HepG2 (cell line): Measurements from ENCODE around the gene DGKD. TPM values are rescaled to one million over a fixed set of nuclear protein-coding genes. Genes with fewer than 3 reads are reported as not detected.

Experiments used
- AGO1 ChIP-seq: fragments of 200-400 bp; formaldehyde crosslinking; IDR thresholded peaks from 2 replicates; pipeline ENCODE4 v1.6.1; 2017; ENCODE audit warnings: mild to moderate bottlenecking, low read depth, low read length, moderate library complexity; ENCODE audit not compliant: poor library complexity, severe bottlenecking
- FOSL1 ChIP-seq: sonication (generic); formaldehyde crosslinking; IDR thresholded peaks from 2 replicates; pipeline ENCODE4 v1.9.0; 2021; ENCODE audit warnings: missing genetic modification reagents, borderline replicate concordance
- GTF3A ChIP-seq: sonication (generic); formaldehyde crosslinking; conservative IDR thresholded peaks from 2 replicates; pipeline ENCODE4 v1.4.0; 2020; ENCODE audit warnings: mild to moderate bottlenecking, missing genetic modification reagents
- HDAC6 ChIP-seq: fragments of 200-600 bp; sonication (generic); IDR thresholded peaks from 2 replicates; pipeline ENCODE4 v1.7.0; 2017; ENCODE audit warnings: mild to moderate bottlenecking, antibody characterized with exemption, low read length, low read depth
- HIC2 ChIP-seq: sonication (generic); formaldehyde crosslinking; IDR thresholded peaks from 2 replicates; pipeline ENCODE4 v1.9.0; 2022; ENCODE audit warnings: low read depth, missing genetic modification reagents
- MED8 ChIP-seq: sonication (generic); formaldehyde crosslinking; IDR thresholded peaks from 2 replicates; pipeline ENCODE4 v1.8.1; 2023; ENCODE audit warnings: mild to moderate bottlenecking, missing genetic modification reagents; ENCODE audit not compliant: insufficient replicate concordance
- MXD1 ChIP-seq: sonication (generic); formaldehyde crosslinking; IDR thresholded peaks from 2 replicates; pipeline ENCODE4 v1.4.0; 2020; ENCODE audit warnings: mild to moderate bottlenecking, missing genetic modification reagents
- NFE2 ChIP-seq: sonication (generic); formaldehyde crosslinking; IDR thresholded peaks from 2 replicates; pipeline ENCODE4 v1.4.0; 2020; ENCODE audit warnings: missing genetic modification reagents
- SIX1 ChIP-seq: sonication (generic); formaldehyde crosslinking; IDR thresholded peaks from 2 replicates; pipeline ENCODE4 v1.4.0; 2020; ENCODE audit warnings: missing genetic modification reagents, borderline replicate concordance
- TAF1 ChIP-seq: sonication (generic); formaldehyde crosslinking; IDR thresholded peaks from 2 replicates; pipeline ENCODE4 v1.4.0; 2020; ENCODE audit warnings: missing genetic modification reagents
- ZBTB1 ChIP-seq: sonication (generic); formaldehyde crosslinking; IDR thresholded peaks from 2 replicates; pipeline ENCODE4 v1.4.0; 2020; ENCODE audit warnings: missing genetic modification reagents, borderline replicate concordance
- ZNF121 ChIP-seq: sonication (generic); formaldehyde crosslinking; IDR thresholded peaks from 2 replicates; pipeline ENCODE4 v1.5.0; 2020; ENCODE audit warnings: mild to moderate bottlenecking, missing genetic modification reagents
- ZNF24 ChIP-seq: fragments of 450-650 bp; IDR thresholded peaks from 2 replicates; pipeline ENCODE4 v1.6.1; 2017; ENCODE audit warnings: antibody characterized with exemption, mild to moderate bottlenecking
- ZNF746 ChIP-seq: sonication (generic); formaldehyde crosslinking; IDR thresholded peaks from 2 replicates; pipeline ENCODE4 v1.8.0; 2022; ENCODE audit warnings: mild to moderate bottlenecking, missing genetic modification reagents
- polyA plus RNA-seq, 8 experiments: library from polyadenylated mRNA; depleted of rRNA in 3 of 8; stranded (reverse) in 7 of 8; unstranded in 1 of 8; fragments of >200 nt; fragmentation: Illumina TruSeq in 4 of 8; extraction: Trizol in 4 of 8; gene quantifications; 2 replicates each; pipeline versions ENCODE4 v1.2.1 to v1.2.3, GENCODE V29; 2011 to 2016; ENCODE audit warnings: low read depth in 4 of 8, missing spikeins in 1 of 8, mixed read lengths in 1 of 8; ENCODE audit not compliant: insufficient read depth in 1 of 8
- total RNA-seq, 5 experiments: library from RNA; depleted of rRNA; stranded (reverse); fragments of >200 nt; fragmentation: Illumina TruSeq; extraction: Trizol; gene quantifications; 2 replicates each; pipeline ENCODE4 v1.2.3, GENCODE V29; 2016; ENCODE audit warnings: low read depth in 1 of 5
- TF ChIP-seq, protein P1 (sequence below): IDR thresholded peaks from 2 replicates; pipeline ENCODE4 v1.6.1; 2012; ENCODE audit warnings: low read depth, low read length, improper control_type of control experiment
- TF ChIP-seq, protein P2 (sequence below): sonication (generic); formaldehyde crosslinking; IDR thresholded peaks from 2 replicates; pipeline ENCODE4 v1.4.0; 2020; ENCODE audit warnings: missing genetic modification reagents, borderline replicate concordance
- TF ChIP-seq, protein P3 (sequence below): sonication (generic); formaldehyde crosslinking; conservative IDR thresholded peaks from 2 replicates; pipeline ENCODE4 v1.4.0; 2020; ENCODE audit warnings: missing genetic modification reagents

DGKD gene
- total and polyA plus RNA-seq, 2 of the 13 experiments (the other 11 are each of a cell fraction or from before 2014, with no cell fraction given), result 24.5 to 33.2 TPM

DNA sequence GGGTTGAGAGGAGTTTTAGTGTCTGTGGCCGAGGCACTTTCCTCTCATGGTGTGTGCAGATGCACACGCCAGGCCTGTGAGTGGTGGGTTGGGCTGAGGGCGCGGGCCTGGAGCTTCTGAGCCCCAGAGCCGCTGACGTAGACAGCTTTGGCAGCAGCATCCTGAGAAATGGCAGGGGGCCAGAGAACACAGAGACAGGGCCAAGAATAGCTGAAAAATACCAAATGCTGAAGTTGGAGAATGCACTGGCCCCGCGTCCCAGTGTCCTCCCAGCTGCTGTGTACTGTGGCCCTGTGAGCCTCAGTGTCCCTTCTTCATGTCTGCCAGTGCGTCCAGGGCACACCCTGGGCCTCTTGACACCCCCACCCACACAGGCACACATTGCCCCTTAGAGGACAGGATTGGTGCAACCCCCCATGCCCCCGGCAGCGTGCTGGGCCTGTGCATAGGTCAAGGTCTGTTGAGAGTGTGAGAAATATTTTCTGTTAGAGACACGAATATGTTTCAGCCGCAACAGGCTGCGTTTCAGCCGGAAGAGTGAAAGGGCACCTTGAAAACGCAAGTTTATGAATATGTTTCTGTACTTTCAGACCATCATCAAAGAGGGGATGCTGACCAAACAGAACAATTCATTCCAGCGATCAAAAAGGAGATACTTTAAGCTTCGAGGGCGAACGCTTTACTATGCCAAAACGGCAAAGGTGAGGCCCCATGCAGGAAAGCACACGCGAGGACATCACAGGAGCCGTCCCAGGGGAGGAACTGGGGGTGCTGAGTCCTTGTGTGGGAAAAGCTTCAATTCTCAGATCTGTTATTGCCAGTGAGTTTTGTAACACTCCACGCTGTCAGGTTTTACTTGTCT lies 33.6 kb downstream of the DGKD start (continued):
- TF ChIP-seq, protein P1, sequence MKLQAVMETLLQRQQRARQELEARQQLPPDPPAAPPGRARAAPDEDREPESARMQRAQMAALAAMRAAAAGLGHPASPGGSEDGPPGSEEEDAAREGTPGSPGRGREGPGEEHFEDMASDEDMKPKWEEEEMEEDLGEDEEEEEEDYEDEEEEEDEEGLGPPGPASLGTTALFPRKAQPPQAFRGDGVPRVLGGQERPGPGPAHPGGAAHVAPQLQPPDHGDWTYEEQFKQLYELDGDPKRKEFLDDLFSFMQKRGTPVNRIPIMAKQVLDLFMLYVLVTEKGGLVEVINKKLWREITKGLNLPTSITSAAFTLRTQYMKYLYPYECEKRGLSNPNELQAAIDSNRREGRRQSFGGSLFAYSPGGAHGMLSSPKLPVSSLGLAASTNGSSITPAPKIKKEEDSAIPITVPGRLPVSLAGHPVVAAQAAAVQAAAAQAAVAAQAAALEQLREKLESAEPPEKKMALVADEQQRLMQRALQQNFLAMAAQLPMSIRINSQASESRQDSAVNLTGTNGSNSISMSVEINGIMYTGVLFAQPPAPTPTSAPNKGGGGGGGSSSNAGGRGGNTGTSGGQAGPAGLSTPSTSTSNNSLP, result no peak; the same call in 1 of the 2 replicates
- peak; percentile 54; the same call in 1 of the 2 replicates for TF ChIP-seq ZNF121
- TF ChIP-seq AGO1, result no peak
- TF ChIP-seq NFE2 (CRISPR knock-in tag), result no peak
- TF ChIP-seq, protein P2, sequence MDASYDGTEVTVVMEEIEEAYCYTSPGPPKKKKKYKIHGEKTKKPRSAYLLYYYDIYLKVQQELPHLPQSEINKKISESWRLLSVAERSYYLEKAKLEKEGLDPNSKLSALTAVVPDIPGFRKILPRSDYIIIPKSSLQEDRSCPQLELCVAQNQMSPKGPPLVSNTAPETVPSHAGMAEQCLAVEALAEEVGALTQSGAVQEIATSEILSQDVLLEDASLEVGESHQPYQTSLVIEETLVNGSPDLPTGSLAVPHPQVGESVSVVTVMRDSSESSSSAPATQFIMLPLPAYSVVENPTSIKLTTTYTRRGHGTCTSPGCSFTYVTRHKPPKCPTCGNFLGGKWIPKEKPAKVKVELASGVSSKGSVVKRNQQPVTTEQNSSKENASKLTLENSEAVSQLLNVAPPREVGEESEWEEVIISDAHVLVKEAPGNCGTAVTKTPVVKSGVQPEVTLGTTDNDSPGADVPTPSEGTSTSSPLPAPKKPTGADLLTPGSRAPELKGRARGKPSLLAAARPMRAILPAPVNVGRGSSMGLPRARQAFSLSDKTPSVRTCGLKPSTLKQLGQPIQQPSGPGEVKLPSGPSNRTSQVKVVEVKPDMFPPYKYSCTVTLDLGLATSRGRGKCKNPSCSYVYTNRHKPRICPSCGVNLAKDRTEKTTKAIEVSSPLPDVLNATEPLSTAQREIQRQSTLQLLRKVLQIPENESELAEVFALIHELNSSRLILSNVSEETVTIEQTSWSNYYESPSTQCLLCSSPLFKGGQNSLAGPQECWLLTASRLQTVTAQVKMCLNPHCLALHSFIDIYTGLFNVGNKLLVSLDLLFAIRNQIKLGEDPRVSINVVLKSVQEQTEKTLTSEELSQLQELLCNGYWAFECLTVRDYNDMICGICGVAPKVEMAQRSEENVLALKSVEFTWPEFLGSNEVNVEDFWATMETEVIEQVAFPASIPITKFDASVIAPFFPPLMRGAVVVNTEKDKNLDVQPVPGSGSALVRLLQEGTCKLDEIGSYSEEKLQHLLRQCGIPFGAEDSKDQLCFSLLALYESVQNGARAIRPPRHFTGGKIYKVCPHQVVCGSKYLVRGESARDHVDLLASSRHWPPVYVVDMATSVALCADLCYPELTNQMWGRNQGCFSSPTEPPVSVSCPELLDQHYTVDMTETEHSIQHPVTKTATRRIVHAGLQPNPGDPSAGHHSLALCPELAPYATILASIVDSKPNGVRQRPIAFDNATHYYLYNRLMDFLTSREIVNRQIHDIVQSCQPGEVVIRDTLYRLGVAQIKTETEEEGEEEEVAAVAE, result 0 out of 2 replicates have a peak, but pooled peaks have one; percentile 40
- TF ChIP-seq, protein P3, sequence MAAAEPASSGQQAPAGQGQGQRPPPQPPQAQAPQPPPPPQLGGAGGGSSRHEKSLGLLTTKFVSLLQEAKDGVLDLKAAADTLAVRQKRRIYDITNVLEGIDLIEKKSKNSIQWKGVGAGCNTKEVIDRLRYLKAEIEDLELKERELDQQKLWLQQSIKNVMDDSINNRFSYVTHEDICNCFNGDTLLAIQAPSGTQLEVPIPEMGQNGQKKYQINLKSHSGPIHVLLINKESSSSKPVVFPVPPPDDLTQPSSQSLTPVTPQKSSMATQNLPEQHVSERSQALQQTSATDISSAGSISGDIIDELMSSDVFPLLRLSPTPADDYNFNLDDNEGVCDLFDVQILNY (CRISPR knock-in tag), result no peak
- no peak for TF ChIP-seq FOSL1
- TF ChIP-seq MED8 (CRISPR knock-in tag), result no peak
- TF ChIP-seq GTF3A (CRISPR knock-in tag), result no peak
- no peak for TF ChIP-seq HDAC6
- peak; percentile 43; the same call in 1 of the 2 replicates for TF ChIP-seq TAF1 (CRISPR knock-in tag)
- no peak for TF ChIP-seq MXD1 (CRISPR knock-in tag)
- TF ChIP-seq ZBTB1, result no peak
- TF ChIP-seq HIC2, result peak; percentile 70; the same call in 1 of the 2 replicates
- no peak for TF ChIP-seq ZNF24
- no peak; the same call in 1 of the 2 replicates for TF ChIP-seq ZNF746 (CRISPR knock-in tag)
- no peak for TF ChIP-seq SIX1
